Neural cell (in vitro differentiated cells): ENCODE data around the gene CACNA1C.

ENCODE experiments used
- CTCF ChIP-seq: fragments of 450-650 bp; IDR thresholded peaks from 2 replicates; pipeline ENCODE4 v1.5.1; 2014; ENCODE audit warnings: antibody characterized with exemption, mild to moderate bottlenecking, moderate library complexity; ENCODE audit not compliant: poor library complexity, severe bottlenecking
- EP300 ChIP-seq: fragments of 450-650 bp; conservative IDR thresholded peaks from 2 replicates; pipeline ENCODE4 v1.6.1; 2014; ENCODE audit warnings: antibody characterized with exemption, mild to moderate bottlenecking, moderate library complexity; ENCODE audit not compliant: poor library complexity, severe bottlenecking
- EZH2 ChIP-seq: fragments of 200-600, 300-800 bp; shearing (Covaris generic), sonication (generic); IDR thresholded peaks from 2 replicates; pipeline ENCODE4 v1.6.1; 2014; ENCODE audit warnings: antibody characterized with exemption, low read length, borderline replicate concordance, mild to moderate bottlenecking; ENCODE audit not compliant: insufficient read depth, poor library complexity, severe bottlenecking
- MXI1 ChIP-seq: fragments of 450-650 bp; conservative IDR thresholded peaks from 2 replicates; pipeline ENCODE4 v1.6.1; 2014; ENCODE audit warnings: antibody characterized with exemption, mild to moderate bottlenecking; ENCODE audit not compliant: poor library complexity, severe bottlenecking
- POLR2AphosphoS5 ChIP-seq: IDR thresholded peaks from 2 replicates; pipeline ENCODE4 v1.6.1; 2012
- SMC3 ChIP-seq: fragments of 450-650 bp; conservative IDR thresholded peaks from 2 replicates; pipeline ENCODE4 v1.6.1; 2014; ENCODE audit warnings: antibody characterized with exemption, mild to moderate bottlenecking, moderate library complexity; ENCODE audit not compliant: poor library complexity
- TAF1 ChIP-seq: IDR thresholded peaks from 2 replicates; pipeline ENCODE4 v1.6.1; 2012; ENCODE audit warnings: low read depth

GRCh38 chr12:2221030-2221621 is 168.3 kb downstream of the CACNA1C start:
- no peak for TF ChIP-seq CTCF
- no peak for TF ChIP-seq EP300
- no peak for TF ChIP-seq EZH2
- no peak for TF ChIP-seq SMC3
- no peak for TF ChIP-seq TAF1
- TF ChIP-seq MXI1 = no peak
- no peak for TF ChIP-seq POLR2AphosphoS5
